Measurements from ENCODE around the gene IL15RA. TPM values are rescaled to one million over a fixed set of nuclear protein-coding genes. Genes with fewer than 3 reads are reported as not detected.

IL15RA gene
- total RNA-seq, 6 donors from 2014 or later, result 28.0 to 72.6 (median 35.1) TPM

- ATAC-seq (ENCODE audit: low FRiP score in 2 of 2), result no peak
- 91 to 92% methylated on average over 18 of the region's 18 CpGs for WGBS, 2 donors
- no peak for TF ChIP-seq EP300 (IDR thresholded peaks at IDR 0.05)
- TF ChIP-seq, protein P1, sequence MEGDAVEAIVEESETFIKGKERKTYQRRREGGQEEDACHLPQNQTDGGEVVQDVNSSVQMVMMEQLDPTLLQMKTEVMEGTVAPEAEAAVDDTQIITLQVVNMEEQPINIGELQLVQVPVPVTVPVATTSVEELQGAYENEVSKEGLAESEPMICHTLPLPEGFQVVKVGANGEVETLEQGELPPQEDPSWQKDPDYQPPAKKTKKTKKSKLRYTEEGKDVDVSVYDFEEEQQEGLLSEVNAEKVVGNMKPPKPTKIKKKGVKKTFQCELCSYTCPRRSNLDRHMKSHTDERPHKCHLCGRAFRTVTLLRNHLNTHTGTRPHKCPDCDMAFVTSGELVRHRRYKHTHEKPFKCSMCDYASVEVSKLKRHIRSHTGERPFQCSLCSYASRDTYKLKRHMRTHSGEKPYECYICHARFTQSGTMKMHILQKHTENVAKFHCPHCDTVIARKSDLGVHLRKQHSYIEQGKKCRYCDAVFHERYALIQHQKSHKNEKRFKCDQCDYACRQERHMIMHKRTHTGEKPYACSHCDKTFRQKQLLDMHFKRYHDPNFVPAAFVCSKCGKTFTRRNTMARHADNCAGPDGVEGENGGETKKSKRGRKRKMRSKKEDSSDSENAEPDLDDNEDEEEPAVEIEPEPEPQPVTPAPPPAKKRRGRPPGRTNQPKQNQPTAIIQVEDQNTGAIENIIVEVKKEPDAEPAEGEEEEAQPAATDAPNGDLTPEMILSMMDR (IDR thresholded peaks at IDR 0.05), result no peak
- no peak for TF ChIP-seq POLR2AphosphoS5 (IDR thresholded peaks at IDR 0.05)
- TF ChIP-seq POLR2A (IDR thresholded peaks at IDR 0.05), result no peak
These were observed 74.7 kb downstream of the IL15RA start for GRCh38 chr10:5902511-5903274.

More at GRCh38 chr10:5902511-5903274, 74.7 kb downstream of the IL15RA start:
- Histone ChIP-seq H3K27me3 (no peaks in the 10 kb centered on the region), H3K36me3 (peaks cover 0 to 11% (median 9%) of the 10 kb centered on the region in 4 donors), H3K4me3 (no peak overlapping the region), H3K4me1 (peaks cover 0 to 7% (median 2%) of the 10 kb centered on the region in 4 donors), H3K27ac (no peak overlapping the region), H3K9me3 (peaks cover 0 to 4% (median 2%) of the 10 kb centered on the region in 4 donors)
- DNase-seq, result no peak

Small RNA genes within 50 kb of the gene (small RNA-seq; reads per million reads assigned to genes)
- gene RF00397, result 0 reads per million in 4 donors

Other genes starting within 250 kb of the IL15RA start
- gene GDI2, start 164.1 kb downstream of the IL15RA start, total RNA-seq, result 100 to 1,000 TPM in 4 of 6 donors, 10 to 100 TPM in 2; 77.5 to 239 (median 176) TPM
- 10 to 100 TPM in 2 of 6 donors, 1 to 10 TPM in 4; 4.3 to 27.2 (median 7.5) TPM for gene ANKRD16, start 87.7 kb downstream of the IL15RA start, total RNA-seq
- 100 to 1,000 TPM in 2 of 6 donors, 10 to 100 TPM in 4; 62.4 to 186 (median 77.4) TPM for gene FBH1, start 87.3 kb downstream of the IL15RA start, total RNA-seq
- gene IL2RA, start 84.8 kb upstream of the IL15RA start, total RNA-seq, result 1 to 10 TPM in 4 of 6 donors, under 1 TPM in 1, not detected in 1; 0.91 to 8.4 (median 4.0) TPM
- 100 to 1,000 TPM in 2 of 6 donors, 10 to 100 TPM in 4; 67.6 to 192 (median 84.8) TPM for gene RBM17, start 111.5 kb upstream of the IL15RA start, total RNA-seq
- 100 to 1,000 TPM in 1 of 6 donors, 10 to 100 TPM in 5; 48.2 to 236 (median 83.5) TPM for gene PFKFB3, start 225.4 kb upstream of the IL15RA start, total RNA-seq